GM18517 (cell line): ENCODE data around the gene NAA15.
"Not testable (repeated sequence)": the region's sequence is repeated elsewhere in the genome, so short reads cannot be mapped to it uniquely, and the experiment has no call there.

Source experiments
- ATAC-seq: cut with Tn5 transposase; IDR thresholded peaks from one replicate; pipeline ENCODE4 v1.9.1; 2021; ENCODE audit warnings: mild to moderate bottlenecking, moderate library complexity; ENCODE audit not compliant: unreplicated experiment

The NAA15 gene

GRCh38 chr4:139337612-139338011 lies 36.3 kb downstream of the NAA15 start:
- no peak for ATAC-seq

GRCh38 chr4:139361301-139361700 lies 60.0 kb downstream of the NAA15 start:
- ATAC-seq, result no peak

GRCh38 chr4:139367421-139368090 lies 66.3 kb downstream of the NAA15 start:
- ATAC-seq, result no peak

- ATAC-seq, result no peak
Observed at GRCh38 chr4:139368998-139369397, 67.7 kb downstream of the NAA15 start.

- ATAC-seq, result no peak
Observed at GRCh38 chr4:139374251-139374650, 72.9 kb downstream of the NAA15 start.

- no peak for ATAC-seq
Observed at GRCh38 chr4:139386421-139386820, 85.1 kb downstream of the NAA15 start.

GRCh38 chr4:139389102-139389501 lies 87.8 kb downstream of the NAA15 start:
- no peak for ATAC-seq

- ATAC-seq, result no peak
Observed at GRCh38 chr4:139389991-139390390, 88.7 kb downstream of the NAA15 start.

- ATAC-seq, result no peak
Observed at GRCh38 chr4:139391731-139392130, 90.4 kb downstream of the NAA15 start.

- ATAC-seq, result no peak
Observed at GRCh38 chr4:139392797-139393196, 91.5 kb downstream of the NAA15 start.

GRCh38 chr4:139401368-139401767 lies 100.1 kb downstream of the NAA15 start:
- ATAC-seq, result no peak

- ATAC-seq, result no peak
Observed at GRCh38 chr4:139402436-139402835, 101.1 kb downstream of the NAA15 start.

GRCh38 chr4:139403462-139403861 lies 102.2 kb downstream of the NAA15 start:
- no peak for ATAC-seq

GRCh38 chr4:139410312-139410711 lies 109.0 kb downstream of the NAA15 start:
- no peak for ATAC-seq

GRCh38 chr4:139414671-139415210 lies 113.4 kb downstream of the NAA15 start:
- ATAC-seq, result not testable (repeated sequence)

- ATAC-seq, result no peak
Observed at GRCh38 chr4:139416073-139416673, 114.9 kb downstream of the NAA15 start.

GRCh38 chr4:139419388-139419914 lies 118.1 kb downstream of the NAA15 start:
- ATAC-seq, result no peak

- ATAC-seq, result no peak
Observed at GRCh38 chr4:139420652-139421051, 119.3 kb downstream of the NAA15 start.

- no peak for ATAC-seq
Observed at GRCh38 chr4:139436122-139436521, 134.8 kb downstream of the NAA15 start.

- no peak for ATAC-seq
Observed at GRCh38 chr4:139438141-139438540, 136.8 kb downstream of the NAA15 start.

GRCh38 chr4:139441029-139441428 lies 139.7 kb downstream of the NAA15 start:
- no peak for ATAC-seq

GRCh38 chr4:139443661-139444060 lies 142.4 kb downstream of the NAA15 start:
- ATAC-seq, result no peak
